ENCODE data around the gene NRARP.
A peak's percentile ranks its signal among the peaks of the same experiment; 100 is the strongest.

The NRARP gene

DNA sequence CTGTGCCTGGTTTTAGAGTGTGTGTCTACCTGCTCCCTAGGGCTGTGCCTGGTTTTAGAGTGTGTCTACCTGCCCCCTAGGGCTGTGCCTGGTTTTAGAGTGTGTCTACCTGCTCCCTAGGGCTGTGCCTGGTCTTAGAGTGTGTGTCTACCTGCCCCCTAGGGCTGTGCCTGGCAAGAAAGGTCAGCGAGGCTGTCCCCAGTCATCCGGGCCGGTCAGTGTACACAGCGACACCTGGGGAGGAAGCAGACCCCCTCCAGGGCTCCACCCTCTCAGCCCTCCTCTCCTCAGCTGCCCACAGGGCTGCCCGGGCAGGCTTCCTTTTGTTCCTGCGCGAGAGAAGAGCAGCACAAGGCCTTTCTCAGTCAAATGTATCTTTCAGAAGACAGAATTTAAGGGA is 4.1 kb downstream of the NRARP start:
- DNase-seq (ENCODE audit: low read depth): no peak

DNA sequence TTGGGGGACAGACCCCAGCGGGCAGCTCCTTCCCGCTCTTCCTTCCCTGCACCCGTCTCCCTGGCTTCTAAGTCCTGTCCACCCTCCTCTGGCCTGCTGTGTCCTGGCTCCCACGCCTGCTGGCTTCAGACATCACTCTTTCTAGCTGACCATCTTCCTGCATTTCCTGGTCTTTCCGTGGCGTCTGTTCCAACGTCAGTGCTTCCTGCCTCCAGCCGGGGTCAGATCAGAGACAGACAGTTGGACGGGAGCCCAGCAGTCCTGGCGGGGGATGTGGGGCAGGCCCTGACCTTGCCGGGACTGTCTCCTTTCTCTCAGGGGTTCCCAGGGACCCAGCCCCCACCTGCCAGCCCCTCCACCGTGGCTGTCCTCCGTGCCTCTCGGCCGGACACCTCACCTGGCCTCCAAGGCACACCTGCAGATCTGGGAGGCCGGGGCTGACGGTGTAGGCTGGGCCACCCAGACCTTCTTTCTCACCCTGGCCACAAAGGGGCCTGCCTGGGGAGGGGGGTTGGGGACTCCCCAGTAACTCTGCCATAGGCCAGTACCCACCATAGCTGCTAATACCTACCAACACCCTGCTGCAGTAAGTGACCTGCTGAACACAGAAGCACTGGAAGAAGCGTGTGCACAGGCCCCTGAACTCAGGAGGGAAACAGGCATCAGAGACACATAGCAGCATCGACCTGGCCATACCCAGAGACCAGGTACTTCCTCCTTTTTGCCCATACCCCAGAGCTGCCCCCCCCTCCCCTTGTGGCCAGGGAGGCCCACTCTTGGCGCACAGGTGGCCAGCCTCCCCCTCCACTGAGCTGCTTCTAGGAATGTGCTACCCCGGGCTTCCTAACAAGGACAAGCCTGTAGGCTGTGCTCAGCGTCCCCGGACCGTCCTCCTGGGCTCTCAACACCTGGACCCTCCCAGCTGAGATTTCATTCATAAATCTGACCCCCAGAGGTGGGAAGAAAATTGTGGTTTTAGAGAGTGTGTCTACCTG is 5.1 kb downstream of the NRARP start:
- DNase-seq (ENCODE audit: low read depth): peak; percentile 54

DNA sequence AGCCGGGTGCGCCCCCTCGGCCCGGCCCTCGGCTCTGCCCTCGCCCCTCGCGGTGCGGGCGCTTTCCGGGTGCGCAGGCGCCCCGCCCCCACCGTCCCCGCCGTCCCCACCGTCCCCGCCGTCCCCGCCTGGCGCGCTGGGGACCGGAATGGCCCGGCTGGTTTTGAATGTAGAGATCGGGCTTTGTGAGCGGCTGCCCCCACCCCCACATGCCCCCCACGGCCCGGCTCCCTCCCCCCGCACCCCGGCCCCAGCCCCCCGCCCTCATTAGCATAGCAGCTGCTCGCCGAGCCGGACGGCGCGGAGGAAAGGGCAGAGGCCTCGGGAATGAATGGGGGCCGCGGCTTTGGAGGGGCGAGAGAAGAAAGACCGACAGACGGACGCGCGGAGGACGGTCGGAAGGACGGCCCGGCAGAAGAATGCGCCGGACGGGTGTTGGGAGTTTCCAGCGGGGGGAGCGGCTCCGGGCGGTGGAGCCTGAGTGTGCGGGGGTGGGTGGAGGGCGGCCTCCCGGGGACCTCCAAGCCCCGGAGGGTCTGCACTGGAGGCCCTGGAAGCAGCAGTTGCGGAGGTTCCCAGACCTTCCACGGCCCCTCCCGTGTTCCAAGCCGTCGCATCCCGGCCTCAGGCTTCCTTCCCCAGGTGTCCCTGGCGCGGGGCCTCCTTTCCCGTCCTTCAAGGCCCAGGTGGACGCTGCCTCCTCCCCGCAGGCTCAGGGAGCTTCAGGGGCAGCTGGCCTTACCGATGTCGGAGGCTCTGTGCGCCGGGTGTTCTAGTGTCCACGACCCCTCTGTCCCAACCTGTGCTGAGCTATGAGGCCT is 6.0 kb downstream of the NRARP start:
- no peak for DNase-seq (ENCODE audit: low read depth)

DNA sequence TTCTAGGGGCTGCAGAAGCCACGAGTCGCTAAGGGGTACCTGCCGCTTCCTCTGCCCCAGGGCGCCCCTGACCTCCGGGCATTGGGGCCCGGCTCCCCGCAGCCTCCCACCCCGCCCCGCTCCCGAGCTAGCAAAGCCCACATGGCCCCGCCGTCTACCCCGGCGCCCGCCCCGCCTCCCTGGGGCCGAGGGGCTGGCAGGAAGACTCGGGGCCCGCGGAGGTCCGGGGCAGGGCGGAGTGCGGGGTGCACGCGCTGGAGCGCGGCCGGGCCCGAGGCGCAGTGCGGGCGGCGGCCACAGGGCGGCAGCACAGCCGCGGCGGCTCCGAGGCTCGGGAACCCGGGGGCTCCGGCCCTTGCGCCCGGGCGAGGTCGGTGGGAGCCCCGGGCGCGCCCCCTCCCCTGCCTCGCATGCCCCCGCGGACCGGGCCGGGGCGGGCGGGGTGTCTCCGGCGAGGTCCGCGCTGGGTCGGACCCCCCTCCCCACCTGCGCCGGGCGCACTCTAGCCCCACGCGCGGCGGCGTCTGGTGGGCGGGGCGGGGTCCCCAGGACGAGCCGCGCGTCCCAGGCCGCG is 6.7 kb downstream of the NRARP start:
- peak; percentile 30 for DNase-seq (ENCODE audit: low read depth)

DNA sequence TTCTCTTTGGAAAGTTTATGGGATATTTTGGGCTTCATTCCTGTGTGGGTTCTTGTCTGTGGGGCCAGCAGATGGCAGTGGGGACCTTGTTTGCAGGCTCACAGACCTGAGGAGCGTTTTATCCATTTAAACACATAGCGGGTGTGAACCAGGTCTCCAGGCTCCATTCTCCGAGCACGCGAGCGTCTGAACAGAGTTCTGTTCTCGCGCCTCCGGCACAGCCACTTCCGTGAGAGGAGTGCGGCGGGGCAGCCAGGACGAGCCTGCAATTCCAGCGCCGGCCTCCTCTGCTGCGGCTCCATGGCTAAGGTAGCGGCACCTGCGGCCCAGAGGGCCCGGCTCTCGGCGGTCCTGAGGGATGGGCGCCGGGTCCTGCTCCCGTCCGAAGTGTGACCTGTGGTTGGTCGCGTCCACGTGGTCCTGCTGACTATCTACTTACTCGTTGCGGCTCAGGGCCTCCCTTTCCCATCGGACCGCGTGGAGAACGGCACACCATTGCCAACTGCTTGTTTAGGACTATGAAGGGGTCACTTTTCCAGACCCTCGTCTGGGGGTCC is 7.3 kb downstream of the NRARP start:
- DNase-seq (ENCODE audit: low read depth): peak; percentile 55

DNA sequence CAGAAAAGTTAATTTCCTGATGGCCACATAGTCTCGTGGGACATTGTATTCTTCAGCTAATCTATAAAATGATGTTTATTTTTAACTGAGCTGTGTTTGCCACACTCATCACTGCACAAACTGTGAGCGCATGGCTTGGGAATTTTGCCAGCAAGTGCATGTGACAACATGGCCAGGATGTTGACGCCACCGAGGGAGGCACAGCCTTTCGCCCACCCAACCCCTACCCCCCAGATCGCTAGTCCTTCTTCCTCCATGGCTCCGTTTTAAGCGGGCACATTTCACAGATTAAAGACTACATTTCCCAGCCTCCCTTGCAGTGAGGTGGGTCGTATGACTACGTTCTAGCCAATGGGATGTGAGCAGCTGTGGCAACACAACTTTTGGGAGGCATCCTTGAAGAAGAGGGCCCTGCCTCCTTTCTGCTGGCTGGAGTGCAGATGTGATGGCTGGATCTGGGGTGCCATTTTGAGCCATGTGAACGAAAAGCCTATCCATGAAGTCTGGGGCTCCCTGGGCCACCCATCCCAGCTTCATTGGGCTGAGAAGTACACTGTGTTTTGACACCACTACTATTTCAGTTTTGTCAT is 7.9 kb downstream of the NRARP start:
- peak; percentile 67 for DNase-seq (ENCODE audit: low read depth)

DNA sequence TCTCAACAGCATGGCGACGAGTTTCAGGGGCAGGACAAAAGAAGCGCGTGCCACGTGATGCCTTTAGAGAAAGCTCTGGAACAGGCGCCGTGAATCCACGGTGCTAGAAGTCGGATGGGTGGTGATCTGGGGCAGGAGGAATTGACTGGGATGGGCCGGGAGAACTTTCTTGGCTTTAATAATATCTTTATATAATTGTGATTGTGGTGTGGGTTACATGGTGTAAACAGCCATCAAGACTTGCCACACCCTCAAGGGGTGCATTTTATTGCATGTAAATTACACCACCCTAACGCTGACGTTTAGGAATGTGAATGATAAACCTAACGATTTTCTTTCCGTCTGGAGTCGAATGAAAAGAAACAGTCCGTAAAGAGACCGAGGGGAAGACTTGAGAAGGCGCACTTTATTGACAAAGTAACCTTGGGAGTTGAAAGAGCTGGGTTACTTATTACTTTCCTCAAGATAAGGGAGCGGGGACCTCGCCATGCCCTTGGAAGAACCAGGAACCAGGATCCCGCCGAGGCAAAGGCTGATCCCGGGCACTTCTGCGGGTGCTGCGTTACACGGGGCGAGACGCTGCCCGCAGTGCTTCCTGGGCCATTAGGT is 8.5 kb downstream of the NRARP start:
- no peak for DNase-seq (ENCODE audit: low read depth)

DNA sequence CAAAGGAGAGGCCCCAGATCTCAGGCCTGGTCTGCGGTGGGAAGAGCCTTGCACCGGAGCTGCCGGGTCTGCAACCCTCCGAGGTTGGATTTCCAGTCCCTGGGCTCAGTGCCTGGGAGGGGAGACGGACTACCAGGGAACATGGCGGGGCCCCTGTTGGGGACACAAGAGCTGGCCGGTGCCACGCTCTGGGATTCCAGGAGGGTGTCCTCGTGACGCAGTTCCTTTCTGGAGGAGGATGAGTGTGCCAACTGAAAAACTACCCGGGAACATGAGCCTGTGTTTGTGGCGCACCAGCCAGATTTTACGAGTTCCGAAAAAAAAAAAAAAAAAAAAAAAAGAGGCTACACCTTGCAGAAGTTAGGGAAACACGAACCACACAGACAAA is 9.0 kb downstream of the NRARP start:
- no peak for DNase-seq (ENCODE audit: low read depth)

DNA sequence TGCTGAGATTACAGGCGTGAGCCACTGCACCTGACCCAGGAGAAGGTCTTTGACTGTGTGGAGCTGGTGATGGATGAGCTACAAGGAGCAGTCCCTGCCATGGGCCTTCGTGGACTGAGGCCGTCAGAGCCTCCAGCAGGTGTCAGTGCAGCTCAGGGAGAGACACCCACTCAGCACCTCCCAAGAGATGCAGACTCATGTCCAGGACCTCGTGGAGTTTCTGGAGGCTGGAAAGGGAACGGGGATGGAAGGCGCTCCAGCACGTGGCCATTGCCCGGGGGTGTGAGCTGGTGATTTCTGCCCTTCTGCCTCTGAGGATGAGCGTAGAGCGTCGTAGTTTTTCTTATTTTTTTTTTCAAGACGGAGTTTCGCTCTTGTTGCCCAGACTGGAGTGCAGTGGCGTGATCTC is 15.1 kb downstream of the NRARP start:
- peak; percentile 67 for DNase-seq (ENCODE audit: low read depth)

DNA sequence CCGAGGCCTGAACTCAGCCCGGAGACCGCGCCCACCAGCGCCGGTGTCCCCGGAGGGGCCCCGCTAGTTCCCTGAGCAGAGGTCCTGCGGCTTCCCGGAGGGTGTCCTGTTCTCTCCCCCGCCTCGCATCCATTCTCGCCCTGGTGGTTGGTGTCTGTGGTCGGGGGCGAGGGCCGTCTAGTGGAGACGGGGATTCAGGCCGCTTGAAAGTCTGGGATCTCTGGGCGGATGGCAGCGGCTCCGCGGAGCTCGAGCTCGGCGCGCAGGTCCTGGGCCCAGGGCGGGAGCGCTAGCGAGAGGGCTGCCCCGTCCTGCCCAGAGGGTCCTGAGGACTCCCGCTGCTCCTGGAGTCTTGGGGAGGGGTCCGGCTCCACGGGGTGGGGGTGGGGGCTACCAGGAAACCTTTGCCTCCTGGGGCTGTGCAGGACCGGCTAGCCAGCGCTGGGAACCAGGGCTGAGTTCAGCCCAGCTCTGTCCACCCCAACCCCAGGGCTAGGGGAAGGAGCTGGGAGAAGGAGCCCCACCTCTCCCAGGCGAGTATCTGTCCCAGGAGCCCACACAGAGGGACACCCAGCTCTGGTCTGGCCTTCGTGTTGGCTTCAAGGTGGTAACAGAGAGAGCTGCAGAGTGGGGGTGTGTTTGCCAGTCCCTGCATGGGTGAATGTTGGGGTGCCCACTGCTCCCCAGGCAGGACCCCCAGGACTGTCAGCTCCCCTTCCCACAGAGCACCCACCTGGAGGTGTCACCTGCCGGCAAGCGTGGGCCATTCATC is 20.5 kb downstream of the NRARP start:
- no peak for DNase-seq (ENCODE audit: low read depth)

DNA sequence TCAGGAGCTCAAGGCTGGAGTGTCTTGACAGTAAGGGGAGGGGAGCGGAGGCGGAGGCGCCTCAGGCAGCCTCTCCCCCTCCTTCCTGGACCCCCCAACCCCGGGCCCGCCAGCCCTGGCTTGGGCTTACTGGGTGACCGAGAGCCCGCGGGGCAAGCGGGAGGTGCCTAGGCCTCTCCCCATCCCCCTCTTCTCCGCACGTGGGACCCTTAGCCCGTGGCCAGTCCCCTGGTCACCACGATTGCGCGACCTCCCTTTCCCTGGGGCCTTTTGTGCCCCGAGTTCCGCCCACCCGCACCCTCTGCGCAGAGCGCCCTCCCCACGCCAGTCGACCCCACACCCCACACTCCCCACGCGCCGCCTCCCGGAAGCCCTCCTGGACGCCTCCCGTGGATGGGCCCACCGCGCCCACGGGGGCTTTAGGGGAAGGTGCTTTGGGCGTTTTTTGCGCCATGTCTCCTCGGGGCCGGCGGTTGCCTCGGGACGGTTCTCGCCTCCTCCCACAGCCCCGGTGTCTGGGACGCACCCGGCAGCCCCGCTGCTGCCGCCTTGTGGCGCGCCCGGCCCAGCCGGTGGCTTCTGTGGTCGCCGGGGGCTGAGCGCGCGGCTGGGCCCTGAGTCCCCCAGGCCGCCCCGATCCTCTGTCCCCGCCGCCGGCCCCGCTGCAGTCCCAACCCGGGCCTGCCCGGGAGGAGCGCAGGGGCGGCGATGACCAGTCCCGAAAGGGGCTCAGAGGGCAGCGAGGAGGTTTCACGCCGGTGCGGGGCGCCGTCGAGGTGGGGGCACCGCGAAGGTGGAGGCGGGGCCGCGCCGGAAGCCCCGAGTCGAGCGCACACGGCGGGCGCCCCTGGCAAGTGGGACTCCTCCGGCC is 21.4 kb downstream of the NRARP start:
- no peak for DNase-seq (ENCODE audit: low read depth)

DNA sequence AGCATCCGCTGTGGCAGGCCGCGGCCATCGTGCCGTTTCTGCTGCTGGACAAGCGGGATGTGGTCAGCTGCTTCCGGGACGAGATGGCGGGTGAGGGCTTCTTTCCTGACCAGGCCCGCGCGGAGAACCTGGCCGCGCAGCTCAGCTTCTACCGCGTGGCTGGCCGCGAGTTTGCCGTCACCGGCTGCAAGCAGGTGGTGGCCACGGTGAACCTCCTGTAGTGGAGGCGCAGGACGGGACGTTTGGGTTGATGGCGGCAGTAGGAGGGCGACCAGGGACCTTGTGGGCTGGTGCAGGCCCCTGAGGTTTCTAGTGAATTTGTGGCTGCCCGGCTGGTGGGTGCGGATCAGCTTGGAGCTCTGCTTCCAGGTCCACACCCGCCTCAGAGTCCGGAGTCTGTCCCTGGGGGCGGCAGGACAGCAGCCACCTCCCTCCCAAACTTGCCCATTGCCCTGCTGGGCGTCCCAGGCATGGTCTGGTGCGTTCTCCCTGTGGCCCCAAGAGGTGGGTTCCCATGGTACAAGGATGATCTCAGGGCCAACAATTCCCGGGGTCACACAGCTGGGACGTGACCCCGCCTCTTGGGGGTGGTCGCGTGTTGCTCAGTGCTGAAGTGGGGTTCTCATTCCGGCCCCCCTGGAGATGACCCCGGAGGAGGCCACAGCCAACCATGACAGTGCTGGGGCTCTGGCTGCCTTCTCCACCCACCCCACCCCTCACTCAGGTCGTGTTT is 22.2 kb downstream of the NRARP start:
- no peak for DNase-seq (ENCODE audit: low read depth)

DNA sequence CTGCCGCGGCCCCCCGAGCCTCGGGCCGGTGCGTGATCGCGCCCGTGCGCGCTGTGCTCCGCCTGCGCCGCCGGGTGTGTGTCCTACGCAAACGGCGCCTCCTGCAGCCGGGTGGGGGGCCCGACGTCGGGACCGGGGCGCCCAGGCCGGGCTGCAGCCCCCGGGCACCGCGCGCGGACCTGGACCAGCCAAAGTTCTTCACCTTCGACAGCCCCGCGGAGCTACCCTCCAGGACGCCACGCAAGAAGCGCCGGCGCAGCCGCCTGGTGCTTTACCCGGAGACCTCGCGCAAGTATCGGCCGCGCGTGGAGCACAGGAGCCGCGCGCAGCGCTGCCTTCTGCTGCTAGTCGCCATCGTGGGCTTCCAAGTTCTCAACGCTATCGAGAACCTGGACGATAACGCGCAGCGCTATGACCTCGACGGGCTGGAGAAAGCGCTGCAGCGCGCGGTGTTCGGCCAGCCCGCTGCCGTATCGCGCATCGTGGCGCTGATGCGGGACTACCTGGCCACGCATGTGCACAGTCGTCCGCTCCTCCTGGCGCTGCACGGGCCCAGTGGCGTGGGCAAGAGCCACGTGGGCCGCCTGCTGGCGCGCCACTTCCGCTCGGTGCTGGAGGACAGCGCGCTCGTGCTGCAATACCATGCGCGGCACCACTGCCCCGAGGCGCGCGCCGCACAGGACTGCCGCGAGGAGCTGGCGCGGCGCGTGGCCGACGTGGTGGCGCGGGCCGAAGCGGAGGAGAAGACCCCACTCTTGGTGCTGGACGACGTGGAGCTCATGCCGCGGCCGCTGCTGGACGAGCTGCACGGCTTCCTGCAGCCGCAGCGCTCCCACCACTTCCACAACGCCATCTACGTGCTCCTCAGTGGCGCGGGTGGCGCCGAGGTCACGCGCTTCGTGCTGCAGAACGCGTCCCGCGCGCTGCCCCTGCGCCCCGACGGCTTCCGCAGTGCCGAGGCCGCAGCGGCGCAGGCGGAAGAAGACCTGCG is 23.1 kb downstream of the NRARP start:
- DNase-seq (ENCODE audit: low read depth): no peak

DNA sequence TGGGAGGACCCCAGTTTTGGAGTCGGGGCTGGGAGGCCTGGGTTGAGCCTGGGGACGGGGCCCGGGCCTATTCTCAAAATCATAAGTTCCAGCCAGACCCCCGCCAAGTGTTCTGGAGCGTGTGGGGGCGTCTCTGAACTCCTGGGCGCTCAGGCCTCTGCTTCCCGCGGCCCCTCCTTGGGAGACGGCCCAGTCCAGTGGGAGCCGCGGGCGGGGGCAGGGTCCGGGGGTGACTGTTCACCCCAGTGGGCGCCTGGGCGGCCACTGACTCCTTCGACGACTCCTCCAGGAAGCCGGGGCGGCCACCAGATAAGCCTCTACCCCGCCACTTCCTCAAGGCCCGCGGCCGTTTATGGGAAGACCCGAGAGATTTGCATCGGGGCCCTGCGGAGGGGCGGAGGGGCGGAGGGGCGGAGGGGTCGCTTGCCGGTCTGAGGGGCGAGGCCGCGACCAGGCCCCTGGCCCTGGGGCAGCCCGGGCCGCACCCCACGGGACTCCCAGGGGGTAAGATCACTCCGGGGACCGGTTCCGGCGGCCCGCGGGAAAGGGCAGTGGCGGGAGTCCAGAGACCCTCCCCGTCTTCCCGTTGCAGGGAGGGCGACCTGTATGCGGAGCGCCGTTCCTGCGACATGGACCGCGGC is 23.9 kb downstream of the NRARP start:
- peak; percentile 44 for DNase-seq (ENCODE audit: low read depth)

DNA sequence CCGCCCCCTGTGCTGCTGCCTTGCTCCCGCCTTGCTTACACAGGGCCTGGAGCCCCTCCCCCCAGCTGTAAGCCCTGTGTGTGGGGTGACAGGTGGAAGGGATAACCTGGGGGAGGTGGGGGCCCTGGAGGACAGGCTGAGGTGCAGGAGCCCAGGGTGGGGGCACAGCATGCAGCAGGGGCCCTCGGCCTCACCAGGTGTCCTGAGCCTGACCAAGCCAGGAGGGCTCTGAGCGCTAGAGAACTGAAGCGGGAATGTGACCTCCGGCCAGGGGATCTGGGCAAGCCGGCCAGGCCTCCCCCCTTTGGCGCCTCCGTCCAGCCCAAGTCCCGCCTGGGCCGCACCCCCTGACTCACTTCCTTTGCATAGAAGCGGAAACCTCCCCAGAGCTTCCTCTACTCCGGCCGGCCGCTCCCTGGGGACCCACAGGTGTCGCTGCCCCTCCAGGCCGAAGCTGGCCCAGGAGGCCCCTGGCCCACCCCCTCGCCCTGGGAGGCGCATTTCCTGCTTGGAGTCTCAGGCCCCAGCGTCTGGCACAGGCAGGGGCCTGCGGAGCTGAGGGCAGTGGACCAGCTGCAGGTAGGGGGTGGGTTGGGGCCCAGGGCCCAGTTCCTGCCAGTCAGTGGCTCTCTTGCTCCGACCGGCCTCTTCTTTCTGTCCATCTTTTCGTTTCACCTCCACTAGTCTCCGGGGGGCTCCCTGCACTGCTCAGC is 24.6 kb downstream of the NRARP start, which contains the start of gene TOR4A:
Gene TOR4A, plus strand, starts transcription at position 398 of the 713 bp plus-strand sequence. CDS start 964 bp downstream, outside the sequence.
- DNase-seq (ENCODE audit: low read depth): peak; percentile 91

Measured in EH (cell line).